HG02798 (cell line): ENCODE data around the gene KNSTRN.
A peak's percentile ranks its signal among the peaks of the same experiment; 100 is the strongest.

Source experiments
- ATAC-seq: cut with Tn5 transposase; IDR thresholded peaks from one replicate; pipeline ENCODE4 v1.9.1; 2021; ENCODE audit warnings: mild to moderate bottlenecking; ENCODE audit not compliant: unreplicated experiment, poor library complexity

KNSTRN gene

GRCh38 chr15:40382580-40383456 lies at the start of gene KNSTRN:
TSS of gene KNSTRN (plus strand) at chr15:40382721. CDS start at chr15:40382836, 115 bp downstream.
- peak; percentile 94 for ATAC-seq

- no peak for ATAC-seq
Measured at GRCh38 chr15:40333922-40334492, 48.5 kb upstream of the KNSTRN start.

- ATAC-seq: no peak
Measured at GRCh38 chr15:40334541-40334940, 48.0 kb upstream of the KNSTRN start.

DNA sequence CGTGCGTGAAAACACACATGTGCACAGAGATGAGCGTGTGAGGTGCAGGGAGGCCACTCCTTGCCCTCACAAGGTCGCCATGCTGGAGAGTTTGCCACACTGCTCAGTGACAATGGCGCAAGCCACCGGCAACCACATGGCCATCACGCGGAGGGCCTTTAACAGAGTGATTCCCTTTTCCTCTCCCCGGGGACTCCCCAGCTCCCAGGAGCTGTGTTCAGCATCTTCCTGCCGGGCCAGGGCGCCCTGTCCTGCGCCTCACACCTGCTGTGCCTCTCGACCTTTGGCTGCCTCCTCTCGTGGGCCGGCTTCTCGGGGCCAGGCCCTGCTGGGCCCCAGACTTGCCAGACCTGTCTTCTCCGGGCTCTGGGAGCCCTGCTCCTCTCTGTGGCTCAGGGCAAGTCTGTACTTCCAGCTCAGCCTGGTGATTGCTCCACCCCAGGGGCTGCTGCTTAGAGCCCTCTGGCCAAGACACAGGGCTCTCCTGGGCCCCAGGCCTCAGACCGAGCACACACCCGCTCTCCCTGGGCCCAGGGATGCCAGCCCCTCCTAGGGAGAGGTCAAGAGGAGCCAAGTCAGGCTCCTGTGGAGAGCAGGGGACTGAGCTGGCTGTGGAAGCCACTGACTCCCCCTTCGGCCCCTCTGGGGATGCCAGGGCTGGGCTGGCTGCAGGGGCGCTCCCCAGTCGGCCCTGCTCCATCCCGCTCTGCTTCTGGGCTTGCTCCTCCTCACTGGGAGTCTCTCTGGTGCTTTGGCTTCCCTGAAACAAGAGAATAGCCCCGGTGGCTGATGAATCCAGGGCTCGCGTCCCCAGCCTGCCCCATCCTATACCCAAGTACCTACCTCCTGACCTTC lies 47.4 kb upstream of the KNSTRN start:
- ATAC-seq: no peak

GRCh38 chr15:40335938-40336743 lies 46.4 kb upstream of the KNSTRN start:
- no peak for ATAC-seq

DNA sequence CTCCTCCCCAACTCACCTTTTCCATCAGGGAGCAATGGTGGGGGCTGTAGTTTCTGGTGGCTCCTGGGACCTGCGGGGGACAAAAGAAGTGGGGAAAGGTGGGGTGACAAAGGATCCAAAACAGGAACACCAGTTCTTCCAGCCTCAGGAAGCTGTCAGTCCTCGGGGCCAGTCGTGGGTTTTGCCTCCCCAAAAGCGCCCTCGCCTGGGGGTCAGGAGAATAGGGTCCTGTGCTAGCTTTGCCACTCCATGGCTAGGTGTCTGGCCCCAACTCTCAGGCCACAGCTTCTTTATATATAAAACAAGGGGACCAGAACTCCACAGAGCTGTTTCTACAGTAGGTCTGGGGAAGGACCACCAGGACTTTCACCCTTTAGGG lies 45.8 kb upstream of the KNSTRN start:
- ATAC-seq: no peak

DNA sequence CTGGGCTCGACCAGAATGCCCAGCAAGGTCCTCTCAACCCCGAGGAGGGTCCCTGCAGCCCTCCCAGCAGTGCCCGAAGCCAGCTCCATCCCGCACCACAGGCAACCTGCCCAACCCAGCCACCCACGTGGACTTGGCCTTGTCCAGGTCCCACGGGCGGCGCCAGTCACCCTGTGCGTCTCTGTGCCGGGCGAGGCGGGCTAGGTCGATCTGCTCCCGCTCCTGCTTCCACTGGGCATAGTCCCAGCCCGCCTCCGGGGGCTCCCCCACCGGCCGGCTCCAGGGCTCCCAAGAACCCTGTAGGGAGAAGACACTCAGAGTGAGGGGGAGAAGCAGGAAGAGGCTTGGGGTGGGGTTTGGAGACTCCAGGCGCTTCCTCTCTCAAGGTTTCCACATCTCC lies 44.9 kb upstream of the KNSTRN start:
- no peak for ATAC-seq

GRCh38 chr15:40338041-40338657 lies 44.4 kb upstream of the KNSTRN start:
- peak; percentile 65 for ATAC-seq

DNA sequence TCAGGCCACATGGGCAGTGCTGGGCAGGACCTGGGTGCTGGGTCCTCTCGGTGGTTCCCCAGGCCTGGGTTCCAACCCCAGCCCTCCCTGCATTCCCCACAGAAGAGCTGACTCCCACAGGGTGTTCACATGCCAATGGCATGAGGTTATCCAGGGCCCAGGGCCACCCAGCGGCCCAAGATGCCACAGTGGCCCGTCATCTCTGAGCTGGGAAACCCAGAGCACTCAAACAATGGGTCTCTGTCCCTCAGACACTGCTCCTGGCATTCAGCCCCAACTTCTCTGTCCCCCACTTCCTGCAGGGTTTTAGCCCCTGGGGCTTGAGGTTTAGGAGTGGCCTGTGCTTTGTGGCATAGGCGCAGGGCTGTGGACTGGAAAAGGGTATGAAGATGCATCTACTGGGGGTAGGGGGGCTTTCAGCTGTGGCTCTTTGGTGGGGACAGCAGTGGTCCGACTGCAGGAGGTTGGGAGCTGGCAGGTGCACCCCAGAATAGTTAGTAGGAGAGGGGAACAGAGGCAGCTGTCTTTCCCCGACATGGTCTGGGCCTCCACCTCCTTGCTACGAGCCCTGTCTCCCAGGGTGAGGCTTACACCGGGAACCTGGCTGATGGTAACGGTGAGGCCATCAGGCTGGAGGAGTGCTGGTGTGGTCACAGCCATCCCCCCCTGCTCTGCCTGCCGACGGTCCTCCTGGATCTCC lies 43.5 kb upstream of the KNSTRN start:
- no peak for ATAC-seq

DNA sequence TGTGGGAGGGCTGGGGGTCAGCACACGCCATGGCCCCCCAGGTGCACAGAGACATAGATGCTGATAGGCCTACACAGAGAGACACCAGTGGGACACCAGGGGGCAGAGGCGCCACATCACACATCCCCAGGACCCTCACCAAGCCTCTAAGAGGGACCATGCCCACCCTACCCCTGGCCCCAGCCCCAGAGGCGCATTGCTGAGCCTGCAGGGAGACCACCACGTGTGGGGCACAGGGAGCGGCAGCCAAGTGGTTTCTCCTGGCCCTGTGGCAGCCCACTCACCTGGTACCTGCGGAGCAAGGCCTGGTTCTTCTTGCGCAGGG lies 42.9 kb upstream of the KNSTRN start:
- ATAC-seq: no peak

GRCh38 chr15:40340038-40340739 lies 42.3 kb upstream of the KNSTRN start:
- ATAC-seq: no peak

DNA sequence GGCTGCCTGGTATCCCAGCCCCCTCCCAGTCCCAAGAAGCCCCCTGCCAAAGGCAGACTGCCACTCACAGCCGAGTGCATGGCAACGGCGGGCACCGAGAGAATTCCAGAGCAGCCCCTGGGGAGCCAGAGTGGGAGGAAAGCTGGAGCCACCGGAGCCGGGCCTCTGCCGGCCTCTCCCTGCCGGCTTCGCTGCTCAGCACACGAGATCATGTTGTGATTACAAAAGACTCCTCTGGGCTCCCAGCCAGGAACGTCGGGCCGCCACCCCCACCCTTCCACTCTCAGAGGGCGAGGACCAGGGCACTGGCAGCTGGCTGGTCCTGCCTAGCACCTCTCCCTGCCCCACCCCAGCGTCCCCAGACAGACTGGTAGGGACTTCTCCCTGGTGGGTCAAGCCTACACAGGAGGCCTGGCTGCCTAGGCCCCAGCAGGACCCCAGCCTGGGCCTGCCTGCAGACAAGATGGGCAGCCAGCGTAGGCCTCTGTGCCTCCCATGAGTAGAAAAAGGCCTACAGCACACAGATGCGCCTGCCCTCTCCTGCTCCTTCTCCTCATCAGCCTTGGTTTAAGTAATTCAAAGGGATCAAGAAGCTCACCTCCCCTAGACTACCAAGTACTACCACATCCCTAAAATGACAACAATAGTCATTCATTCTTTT lies 41.7 kb upstream of the KNSTRN start, which contains the start of gene CCDC9B:
TSS of gene CCDC9B (minus strand) at position 200 of the 661 bp plus-strand sequence. CDS start at position 80, 120 bp downstream.
- no peak for ATAC-seq

DNA sequence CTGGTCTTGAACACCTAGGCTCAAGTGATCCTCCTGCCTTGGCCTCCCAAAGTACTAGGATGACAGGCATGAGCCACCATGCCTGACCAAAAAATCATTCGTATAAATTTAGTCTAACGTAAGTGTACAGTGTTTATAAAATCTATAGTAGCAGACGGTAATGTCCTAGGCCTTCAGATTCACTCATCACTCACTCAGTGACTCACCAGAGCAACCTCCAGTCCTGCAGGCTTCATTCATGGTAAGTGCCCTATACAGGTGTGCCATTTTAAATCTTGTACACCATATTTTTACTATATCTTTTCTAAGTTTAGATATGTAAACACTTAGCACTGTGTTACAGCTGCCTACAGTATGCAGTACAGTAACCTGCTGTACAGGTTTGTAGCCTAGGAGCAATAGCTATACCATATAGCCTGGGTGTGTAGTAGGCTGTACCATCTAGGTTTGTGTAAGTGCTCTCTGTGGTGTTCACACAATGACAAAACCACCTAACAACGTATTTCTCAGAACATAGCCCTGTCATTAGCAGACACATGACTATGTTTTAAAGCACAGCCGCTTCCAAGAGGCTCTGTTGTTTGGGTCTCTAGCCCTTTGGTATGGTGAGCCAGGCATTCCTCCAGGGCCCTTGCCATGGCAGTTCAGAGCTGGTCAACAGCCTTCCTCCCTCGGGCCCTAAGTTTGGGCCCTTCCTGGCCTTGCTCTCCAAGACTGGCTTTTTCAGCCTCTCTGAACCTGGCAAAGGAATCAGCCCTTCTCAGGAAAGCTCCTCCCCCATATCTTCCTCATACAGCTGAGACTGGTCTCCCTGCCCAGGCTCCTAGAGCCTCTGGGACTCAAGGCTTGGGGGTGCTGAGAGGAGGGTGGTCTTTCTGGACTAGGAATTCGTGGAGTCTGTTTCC lies 39.9 kb upstream of the KNSTRN start:
- no peak for ATAC-seq

DNA sequence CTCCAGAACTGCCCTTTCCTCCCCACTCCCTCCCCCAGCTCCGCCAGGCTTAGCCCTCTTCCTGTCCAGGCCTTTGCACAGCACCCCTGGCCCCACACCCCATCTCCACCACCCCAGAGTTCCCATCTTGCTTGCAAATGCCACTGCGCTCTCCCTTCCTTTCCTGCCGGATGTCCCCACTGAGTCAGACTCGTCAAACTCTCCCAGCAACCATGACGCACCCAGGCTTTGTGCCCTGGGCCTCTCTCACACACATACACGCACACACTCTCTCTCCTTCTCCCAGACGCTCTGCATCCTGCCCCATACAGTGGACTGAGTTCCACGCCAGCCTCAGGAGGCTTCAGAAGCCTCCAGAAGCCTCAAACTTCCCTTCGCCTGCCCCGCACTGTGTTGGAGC lies 39.0 kb upstream of the KNSTRN start:
- no peak for ATAC-seq

GRCh38 chr15:40344217-40344616 lies 38.3 kb upstream of the KNSTRN start:
- ATAC-seq: no peak

GRCh38 chr15:40344631-40345120 lies 37.8 kb upstream of the KNSTRN start:
- ATAC-seq: peak; percentile 56
